ENCODE measurements around the gene CCDC28A.
"Not testable (repeated sequence)": the region's sequence is repeated elsewhere in the genome, so short reads cannot be mapped to it uniquely, and the experiment has no call there.

CCDC28A gene

DNA sequence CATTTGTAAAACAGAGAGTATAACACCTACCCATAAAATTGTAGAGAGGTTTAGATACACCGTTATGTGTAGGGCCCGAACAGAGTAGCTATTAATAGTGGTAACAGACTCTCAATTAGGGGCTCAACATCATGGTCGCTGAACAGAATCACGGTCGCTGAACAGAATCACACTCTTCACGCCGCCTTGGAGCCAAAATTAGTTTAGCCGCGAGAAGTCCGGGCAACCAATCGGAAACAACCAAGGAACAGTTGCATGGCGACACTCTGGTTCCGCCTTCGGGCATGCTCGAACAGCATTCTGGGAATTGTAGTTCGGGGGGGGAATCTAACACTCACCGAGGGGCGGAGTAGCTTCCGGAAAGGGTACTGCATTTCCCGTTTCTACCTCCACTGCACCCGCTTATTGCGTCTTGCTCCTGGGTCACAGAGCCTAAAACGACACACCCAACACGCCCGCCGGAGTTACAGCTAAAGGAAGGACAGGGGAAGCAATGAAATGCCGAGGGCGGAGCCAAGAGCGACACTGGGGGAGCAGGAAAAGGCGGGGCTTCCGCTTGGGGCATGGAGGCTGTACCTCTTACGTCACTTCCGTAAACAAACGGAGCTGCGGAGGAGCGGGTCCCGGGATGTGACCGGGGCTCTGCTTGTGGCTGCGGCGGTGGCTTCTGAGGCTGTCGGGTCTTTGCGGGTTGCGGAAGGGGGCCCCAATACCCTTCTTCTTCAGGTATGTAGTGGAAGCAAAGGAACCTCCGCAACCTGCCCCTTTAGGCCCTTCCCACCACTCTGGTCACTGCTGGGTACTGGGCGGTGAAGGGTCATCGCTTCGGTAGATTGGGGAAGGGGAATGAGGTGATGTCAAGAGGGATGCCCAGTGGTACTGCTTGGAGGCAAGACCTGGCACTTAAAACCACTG is at the start of gene CCDC28A:
TSS of gene CCDC28A (plus strand) at position 593 of the 915 bp plus-strand sequence. CDS start 2,352 bp downstream, outside the sequence.
- peak; percentile 96 for DNase-seq

DNA sequence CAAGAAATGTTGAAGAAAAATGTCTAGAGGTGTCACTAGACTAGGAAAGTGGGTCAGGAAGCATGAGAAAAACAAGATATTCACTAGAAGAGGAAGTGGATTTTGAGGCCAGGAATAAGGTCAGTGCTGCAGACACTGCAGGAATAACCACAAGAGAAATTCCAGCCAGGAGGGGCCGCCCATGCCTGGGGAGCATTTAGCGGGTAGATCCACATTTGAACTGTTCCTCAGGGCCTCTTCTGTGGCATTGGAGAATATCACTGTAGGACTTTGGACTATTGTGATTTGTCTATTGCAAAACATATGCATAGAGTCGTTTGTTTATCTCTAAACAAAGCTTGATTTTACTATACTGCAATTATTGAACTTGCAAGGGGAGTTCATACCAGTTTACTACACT is 49.6 kb upstream of the CCDC28A start:
- no peak for DNase-seq

DNA sequence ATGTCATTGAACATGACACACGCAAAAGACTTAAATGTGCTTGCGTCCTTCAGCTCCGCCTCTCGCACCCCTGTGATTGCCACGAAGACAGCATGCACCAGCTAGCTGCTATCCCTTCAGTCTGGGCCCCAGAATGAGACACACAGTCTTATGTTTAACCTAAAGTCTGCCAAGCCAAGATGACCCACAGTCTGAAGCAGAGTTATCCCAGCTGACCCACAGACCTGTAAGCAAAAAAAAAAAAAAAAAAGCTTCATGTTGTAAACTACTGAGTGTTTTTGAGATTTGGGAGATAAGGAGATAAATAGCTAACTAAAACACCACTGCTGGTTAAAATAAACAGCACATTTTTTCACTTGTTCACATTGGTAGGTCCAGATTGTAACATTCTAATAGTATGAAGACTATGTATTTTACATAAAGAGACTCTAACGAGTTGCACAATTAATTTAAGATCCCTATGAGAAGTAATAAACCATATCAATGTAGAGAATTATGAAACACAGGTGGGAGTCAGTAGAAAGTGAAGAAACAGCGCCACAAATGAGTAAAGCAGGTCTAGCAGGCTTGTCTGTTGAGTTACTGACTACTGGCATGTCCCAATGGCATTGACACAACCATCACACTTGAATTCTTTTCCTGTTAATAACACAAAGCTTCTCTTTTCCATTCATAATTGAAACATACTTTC is 47.4 kb upstream of the CCDC28A start:
- no peak for DNase-seq

DNA sequence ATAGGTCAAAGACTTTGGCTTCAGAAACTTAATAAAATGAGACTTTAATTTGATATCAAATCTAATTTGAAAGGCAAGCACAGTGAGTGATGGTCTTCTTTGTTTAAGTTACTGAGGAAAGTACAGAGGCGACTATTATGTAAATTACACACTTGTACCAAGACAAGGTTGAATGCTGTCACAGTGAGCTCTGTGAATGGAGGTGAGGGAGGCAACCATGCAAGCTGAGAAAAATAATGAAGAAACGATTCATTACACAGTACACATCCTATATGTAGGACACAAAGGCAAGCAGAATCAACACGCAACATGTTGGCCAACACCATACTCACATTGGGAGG is 46.8 kb upstream of the CCDC28A start:
- no peak for DNase-seq

DNA sequence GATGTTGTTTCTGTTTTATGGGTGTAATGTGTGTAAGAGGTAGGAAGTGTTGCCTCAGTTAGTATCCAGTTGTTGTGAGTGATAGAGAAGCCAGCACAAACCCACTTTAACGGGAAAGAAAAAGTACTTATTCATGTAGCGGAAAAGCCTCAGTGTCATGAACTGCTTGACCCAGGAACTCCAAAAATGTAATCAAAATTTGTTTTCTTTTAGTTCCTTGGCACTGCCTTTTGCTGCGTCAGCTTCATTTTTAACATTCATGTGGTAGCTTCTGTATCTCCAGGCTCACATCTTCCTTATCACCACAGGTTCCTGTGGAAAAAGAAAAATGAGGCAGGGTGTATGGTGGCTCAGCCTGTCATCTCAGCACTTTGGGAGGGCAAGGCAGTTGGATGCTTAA is 46.4 kb upstream of the CCDC28A start:
- DNase-seq: no peak

DNA sequence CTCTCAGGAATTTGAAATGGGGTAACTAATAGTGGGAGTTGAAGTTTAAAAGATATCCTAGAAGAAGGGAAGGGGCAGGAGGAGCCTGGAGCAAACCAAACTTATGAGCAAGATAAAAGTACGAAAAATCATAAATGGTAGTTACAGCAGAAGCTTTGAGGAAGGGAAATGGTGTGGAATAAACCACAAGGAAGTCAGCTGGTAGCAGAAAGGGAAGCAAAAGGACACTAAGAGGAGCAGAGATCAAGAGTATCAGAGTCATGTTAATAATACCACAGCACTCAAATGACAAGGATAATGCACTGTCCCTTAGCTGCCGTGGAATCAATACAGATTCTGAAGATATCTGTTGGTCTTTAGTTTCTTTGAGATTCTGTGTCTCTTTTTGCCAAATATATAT is 44.9 kb upstream of the CCDC28A start:
- no peak for DNase-seq

DNA sequence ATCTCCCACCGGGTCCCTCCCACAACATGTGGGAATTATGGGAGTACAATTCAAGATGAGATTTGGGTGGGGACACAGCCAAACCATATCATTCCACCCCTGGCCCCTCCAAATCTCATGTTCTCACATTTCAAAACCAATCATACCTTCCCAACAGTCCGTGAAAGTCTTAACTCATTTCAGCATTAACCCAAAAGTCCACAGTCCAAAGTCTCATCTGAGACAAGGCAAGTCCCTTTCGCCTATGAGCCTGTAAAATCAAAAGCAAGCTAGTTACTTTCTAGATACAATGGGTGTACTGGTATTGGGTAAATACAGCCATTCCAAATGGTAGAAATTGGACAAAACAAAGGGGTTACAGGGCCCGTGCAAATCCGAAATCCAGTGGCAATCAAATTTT is 43.5 kb upstream of the CCDC28A start:
- not testable (repeated sequence) for DNase-seq

DNA sequence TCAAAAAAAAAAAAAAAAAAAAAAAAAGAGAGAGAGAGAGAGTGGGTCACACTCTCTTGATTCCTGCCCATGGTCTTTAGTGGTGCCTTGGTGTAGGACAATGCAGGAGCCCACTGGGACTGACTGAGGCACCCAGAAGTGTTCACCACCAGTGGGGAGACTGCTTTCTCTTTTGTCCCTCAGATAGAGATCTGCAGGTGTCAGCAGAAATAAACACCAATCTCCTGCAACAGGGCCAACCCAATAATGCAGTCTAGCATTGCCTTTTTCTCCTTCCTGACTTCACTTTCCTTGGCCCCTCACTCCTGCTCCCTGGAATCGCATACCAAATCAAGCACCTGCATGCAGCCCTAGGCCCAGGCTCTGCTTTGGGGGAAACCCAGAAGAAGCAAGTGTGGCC is 39.0 kb upstream of the CCDC28A start:
- DNase-seq: no peak

DNA sequence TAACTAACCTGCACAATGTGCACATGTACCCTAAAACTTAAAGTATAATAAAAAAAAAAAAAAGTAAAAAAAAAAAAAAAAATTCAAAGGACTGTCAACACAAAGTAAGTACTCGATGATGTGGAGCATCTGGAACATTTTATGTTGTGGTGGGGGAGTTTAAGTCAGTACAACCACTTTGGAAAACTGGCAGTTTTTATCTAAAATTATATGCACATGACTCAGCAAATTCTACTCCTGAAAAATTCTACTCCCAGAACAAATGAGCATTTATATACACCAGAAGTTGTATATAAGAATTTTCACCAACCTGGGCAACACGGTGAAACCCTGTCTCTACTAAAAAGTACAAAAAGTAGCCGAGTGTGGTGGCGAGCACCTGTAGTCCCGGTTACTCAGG is 36.9 kb upstream of the CCDC28A start:
- DNase-seq: no peak

DNA sequence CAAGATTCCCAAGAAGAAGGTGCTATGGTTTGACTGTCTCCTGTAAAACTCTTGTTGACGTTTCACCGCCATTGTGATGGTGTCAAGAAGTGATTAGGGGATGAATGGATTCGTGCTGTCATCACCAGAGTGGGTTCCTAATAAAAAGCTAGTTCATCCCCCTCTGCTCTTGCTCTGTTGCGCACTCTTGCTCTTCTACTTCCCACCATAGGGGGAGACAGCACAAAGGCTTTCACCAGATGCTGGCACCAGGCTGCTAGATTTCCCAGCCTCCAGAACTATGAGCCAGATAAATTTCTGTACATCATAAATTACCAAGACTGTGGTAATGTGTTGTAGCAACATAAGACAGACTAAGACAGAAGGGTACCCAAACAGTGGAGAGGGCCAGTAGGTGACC is 21.6 kb upstream of the CCDC28A start:
- DNase-seq: no peak

DNA sequence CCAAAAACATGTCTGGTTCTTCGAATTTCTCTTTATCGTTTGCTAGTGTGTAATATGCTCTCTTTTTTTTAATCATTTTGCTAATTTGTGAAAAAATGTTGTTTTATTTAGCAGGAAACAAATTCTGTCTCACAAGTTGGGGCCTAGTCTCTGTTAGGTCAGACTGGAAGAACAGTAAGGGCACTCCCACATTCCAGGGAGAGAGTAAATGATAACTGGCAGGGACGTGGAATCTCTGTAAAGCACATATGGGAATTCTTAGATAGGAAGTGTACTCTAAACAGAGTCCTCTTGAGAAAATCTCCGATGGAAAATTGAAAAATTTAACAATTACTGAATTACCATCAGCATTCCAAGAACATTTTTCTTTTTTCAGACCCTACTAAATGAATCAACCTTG is 16.4 kb upstream of the CCDC28A start:
- DNase-seq: no peak

DNA sequence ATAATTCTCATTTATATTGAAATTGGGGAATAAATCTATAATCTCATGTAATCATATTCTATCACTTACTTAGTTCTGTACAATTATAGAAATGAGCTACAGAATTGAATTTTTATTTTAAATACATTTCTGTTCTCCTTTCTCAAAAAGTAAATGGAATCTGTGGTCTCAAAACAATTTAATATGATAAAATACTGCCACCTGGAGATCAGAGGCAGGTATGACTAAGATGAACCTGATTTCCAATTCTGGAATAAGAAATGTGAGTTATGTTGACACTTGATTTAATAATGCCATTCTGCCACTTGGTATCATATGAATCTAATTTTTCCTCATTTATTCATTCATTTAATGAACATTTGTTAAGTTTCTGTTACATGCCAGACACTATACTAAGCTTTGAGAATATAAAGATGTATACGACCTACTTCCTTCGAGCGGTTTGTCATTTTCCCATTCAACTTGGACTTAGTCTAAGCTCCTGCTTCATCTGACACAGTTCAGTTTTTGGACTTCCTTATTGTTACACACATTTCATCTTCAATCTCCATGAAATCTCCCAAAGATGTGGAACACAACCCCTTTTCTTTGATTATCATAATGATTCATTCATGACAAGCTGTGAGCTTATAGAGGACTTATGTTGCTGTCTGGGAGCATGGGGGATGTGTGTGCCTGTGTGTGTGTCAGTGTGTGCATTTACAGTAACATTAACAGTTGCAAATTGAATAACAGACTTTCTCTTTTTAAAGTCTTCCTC is 7.5 kb upstream of the CCDC28A start:
- peak; percentile 6 for DNase-seq

DNA sequence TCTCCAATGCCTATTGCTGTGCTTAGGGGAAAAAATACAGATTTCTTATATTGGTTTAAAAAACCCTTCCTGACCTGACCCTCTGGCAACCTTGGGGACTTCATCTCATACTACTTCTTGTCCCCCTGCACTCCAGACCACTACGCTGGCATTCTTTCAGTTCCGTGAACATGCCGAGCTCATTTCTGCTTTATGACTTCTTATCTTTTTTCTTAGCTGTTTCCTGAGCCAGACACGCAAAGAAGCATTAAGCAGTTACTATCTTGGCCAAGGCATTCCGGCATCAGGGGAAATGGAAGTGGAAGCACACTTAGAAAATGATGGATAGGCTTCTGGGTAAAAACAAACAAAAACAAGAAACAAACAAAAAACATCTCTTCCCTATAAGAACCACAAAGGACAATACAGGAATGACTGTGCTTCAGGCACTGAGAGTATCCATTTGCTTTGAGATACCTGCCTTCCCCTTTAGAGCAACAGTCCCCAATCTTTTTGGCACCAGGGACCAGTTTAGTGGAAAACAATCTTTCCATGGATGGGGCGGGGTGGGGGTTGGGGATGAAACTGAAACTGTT is 4.4 kb upstream of the CCDC28A start:
- no peak for DNase-seq

DNA sequence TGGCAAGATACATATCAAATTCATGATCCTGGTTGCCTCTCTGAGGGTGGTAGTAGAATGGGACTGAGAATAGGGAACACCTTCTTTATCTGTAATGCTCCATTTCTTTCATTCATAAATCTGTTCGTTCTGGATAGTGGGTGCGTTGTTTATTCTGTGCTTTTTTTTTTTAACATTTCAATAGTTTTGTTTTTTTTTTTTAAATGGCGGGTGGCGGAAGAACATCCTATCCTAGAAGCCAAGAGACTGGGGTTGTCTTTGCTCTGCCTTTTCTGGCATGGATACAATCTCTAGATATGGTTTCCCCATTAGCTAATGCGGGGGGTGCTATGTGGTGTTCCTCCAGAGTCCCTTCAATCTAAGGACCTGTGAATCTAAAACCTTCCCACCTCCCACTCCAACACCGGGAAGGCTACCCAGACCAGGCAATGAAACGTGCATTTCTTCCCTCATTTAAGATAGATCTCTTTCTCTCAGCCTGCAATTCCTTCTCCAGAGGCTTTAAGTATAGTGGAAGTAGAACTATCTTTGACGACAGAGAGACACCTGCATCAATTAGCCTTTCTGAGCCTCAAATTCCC is 883 bp upstream of the CCDC28A start:
- DNase-seq: peak; percentile 66

DNA sequence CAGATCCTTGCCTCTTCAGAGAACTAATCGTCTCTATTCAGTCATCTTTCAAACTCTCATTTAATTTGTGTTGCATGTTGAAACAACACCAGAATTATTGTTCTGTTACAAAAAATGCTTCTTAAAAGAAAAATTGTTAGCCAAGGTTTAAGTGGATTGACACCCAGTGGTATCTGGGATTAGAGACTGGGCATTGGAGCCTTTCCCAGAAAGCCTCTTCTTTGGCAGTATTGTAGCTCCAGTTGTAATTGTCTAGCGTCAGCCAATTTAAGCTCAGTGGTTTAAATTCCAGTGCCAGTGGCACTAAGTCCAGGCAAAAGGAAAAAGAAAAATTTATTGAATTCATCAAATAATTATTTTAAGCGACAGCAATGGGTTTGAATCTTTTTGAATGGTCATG is 801 bp downstream of the CCDC28A start:
- no peak for DNase-seq

DNA sequence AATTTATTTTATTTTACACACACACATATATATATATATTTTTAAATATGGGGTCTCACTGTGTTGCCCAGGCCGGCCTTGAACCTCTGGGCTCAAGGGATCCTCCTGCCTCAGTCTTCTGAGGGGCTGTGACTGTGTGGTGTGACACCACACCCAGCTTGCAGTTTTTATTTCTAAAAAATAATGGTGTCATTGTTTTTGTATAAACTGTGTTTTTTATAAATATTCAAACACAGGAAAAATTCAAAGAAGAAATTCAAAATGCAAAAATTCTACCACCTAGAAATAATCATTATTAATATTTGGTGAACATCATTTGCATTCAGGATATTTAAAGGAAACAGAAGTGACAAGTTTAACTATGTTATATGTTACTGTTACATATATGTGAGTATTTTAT is 3.1 kb downstream of the CCDC28A start:
- DNase-seq: no peak

DNA sequence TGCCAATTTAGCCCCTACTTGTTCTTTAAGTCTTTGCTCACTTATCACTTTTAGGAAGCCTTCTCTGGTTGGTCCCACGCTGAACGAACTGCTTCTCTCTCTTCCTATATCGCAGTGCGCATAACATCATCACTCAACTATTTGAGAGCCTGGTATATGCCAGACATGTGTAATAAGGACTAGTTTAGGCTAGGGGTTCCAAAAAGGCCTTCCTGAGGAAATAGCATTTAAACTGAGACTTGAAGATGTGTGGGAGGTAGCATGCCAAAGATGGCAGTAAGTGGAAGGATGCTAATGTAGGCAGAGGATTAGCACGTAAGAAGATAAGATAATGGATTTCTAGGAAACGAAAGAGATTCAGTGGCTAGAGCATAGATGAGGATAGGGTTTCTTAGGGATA is 4.8 kb downstream of the CCDC28A start:
- no peak for DNase-seq

DNA sequence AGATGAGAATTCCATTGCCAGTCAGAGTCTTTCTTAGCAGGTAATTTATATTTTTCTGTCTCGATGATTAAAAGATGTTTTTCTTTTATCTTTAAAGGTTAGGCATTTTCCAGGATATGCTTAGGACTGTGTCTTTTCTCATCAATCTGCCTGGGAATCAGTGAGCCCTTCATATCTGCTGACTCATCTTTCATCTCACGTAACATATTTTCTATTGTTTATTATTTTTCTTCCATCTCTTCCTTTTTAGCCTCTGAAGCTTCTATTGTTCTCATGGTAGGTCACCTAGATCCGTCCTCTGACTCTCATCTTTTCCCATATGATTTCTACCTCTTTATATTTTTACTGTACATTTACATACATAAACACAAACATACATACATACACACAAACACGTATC is 8.7 kb downstream of the CCDC28A start:
- no peak for DNase-seq

DNA sequence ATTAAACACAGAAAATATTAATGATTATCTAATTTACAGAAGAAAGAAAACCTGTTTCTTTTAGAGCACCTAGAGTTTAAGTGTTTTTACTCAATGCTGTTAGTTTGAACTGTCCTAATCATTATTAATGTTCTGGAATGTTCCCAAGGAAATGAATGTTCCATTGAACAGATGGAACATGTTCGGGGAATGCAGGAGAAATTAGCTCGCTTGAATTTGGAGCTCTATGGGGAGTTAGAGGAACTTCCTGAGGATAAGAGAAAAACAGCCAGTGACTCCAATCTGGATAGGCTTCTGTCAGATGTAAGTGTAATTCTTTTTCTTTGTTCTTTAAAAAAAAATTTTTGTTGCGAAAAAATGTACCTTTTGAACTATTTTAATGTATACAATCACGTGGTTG is 11.5 kb downstream of the CCDC28A start:
- no peak for DNase-seq

DNA sequence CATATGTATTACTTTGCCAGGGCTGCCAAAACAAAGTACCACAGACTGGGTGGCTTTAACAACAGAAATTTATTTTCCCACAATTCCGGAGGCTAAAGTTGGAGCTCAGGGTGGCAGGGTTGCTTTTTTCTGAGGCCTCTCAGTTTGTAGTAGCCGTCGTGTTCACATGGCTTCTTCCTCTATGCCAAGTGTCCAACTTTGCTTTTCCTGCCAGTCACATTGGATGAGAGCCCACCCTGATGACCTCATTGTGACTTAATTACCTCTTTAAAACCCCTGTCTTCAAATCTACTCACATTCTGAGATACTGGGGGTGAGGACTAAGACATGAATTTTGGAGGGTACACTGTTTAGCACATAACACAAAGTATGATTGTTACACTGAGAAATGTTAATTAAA is 12.4 kb downstream of the CCDC28A start:
- DNase-seq: no peak

DNA sequence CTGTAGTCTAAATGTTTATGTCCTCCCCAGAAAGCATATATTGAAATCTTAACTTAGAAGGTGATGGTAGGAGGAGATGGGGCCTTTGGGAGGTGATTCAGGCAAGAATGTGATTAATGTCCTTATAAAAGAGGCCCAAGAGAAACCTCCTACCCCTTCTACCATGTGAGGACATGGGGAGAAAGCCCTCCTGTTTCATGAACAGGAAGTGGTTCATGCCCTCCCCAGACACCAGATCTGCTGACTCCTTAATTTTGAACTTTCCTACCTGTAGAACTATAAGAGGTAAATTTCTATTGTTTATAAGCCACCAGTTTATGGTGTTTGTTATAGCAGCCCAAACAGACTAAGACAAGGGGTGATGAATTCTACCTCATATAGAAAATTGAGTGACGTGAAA is 13.6 kb downstream of the CCDC28A start:
- DNase-seq: no peak

DNA sequence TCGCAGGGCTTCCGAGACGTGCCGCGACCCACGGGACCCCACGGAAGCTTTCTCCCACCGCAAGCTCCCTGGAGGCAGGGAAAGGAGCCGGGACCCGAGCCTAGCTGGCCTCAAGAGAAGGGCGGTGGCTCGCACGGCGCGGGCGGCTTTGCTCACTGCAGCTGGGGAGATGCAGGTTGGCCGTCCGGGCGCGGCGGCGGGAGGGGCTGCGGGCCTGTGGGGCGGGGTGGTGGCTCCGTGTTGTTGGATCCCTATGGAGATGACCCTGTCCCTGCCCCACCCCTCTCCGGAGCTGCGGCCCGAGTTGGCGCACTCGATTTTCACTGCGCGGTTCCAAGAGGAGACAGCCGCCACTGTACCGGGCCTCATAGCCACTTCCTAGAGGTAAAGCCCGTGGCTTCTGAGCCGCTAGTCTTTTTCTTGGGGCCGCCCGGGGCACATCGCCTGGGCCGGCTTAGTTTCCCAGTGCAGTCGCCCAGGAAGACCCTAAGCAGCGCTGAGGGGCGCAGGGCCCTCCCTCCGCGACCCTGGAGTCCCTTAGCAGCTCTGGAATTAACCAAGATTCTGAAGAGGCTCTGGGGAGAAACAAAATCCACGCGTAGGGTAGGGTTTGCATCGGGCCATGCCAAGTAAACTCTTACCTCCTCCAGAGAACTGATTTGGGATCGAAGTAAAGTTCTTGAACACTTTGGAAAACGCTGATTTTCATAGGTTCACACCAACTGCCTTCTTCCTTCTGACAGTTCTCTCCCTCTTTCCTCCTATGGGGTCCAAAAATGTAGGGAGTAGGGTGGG is 22.4 kb downstream of the CCDC28A start, which contains the start of gene ECT2L:
TSS of gene ECT2L (plus strand) at position 279 of the 795 bp plus-strand sequence. CDS start 17,188 bp downstream, outside the sequence.
- DNase-seq: peak; percentile 41
